Middle frontal gyrus (tissue), 1 donor: ENCODE data around the gene RAB4B.
"Not testable (repeated sequence)": the region's sequence is repeated elsewhere in the genome, so short reads cannot be mapped to it uniquely, and the experiment has no call there.

Experiments used
- DNase-seq: peaks from one replicate; pipeline ENCODE4 v3.0.0-alpha.2; 2015; ENCODE audit warnings: low spot score; ENCODE audit errors: extremely low spot score

Gene RAB4B

DNA sequence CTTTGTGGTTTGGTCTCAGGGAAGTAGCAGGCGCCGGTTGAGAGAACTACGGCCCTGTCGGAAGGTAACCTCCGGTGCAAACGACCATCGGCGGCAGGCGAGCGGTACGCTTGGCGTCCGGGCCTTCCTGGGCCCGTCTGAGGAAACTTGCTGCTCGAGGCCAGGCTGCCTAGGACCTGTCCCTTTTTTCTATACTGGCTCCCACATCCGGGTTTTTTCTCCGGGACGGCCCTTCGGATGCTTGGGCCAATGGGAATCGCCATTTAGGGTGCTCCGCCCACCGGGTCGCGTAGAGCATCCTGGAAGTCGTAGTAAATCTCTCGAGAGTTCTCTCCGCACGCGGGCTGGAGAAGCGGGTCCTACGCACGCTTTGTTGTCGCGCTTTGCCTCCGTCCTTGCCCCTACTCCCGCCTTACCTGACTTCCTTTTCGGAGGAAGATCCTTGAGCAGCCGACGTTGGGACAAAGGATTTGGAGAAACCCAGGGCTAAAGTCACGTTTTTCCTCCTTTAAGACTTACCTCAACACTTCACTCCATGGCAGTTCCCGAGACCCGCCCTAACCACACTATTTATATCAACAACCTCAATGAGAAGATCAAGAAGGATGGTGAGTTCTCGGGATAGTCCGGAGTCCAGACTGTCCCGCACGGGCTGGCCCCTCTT is 27.0 kb upstream of the RAB4B start, which contains the start of gene SNRPA:
SNRPA (plus strand) TSS at position 330 of the 664 bp plus-strand sequence; CDS start at position 536, 206 bp downstream.
- peak; percentile 92 for DNase-seq

DNA sequence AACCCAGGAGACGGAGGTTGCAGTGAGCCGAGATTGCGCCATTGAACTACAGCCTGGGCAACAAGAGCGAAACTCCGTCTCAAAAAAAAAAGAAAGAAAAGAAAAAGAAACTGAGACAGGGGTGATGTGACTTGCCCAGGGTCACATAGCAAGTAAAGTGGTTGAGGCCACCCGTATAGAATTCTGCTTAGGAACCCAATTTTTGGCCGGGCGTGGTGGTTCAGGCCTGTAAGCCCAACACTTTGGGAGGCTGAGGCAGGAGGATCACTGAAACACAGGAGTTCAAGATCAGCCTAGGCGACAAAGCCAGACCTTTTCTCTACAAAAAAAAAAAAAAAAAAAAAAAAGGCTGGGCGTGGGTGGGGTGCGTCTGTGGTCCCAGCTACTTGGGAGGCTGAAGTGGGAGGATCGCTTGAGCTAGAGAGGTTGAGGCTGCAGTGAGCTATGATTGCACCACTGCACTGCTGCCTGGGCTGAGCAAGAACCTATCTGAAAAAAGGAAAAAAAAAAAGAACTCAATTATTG is 25.7 kb upstream of the RAB4B start:
- no peak for DNase-seq

DNA sequence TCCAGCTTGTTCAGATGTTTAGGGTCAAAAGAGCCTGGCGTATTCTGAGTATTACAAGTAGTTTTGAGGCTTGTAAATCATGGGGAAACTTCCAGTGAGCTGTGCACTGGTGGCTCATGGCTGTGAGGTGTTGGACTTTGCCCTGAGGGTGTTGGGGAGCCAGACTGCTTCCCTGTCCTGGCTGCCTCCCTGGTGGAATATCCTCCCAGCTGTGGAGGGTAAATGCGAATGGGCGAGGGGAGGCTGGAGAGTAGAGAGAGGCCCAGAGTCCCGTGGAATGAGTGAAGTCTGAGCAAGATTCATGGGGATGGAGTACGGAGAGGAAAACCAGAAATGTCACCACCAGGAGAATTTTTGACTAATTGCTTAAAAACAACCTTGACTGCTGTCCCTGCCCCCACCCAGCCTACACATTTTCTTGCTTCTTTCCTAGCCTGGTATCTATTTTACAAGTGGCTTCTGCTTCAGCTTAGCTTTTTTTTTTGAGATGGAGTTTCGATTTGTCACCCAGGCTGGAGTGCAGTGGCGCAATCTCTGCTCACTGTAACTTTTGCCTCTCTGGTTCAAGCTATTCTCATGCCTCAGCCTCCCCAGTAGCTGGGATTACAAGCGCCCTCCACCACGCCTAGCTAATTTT is 23.3 kb upstream of the RAB4B start:
- DNase-seq: no peak

GRCh38 chr19:40755248-40755624 is 22.8 kb upstream of the RAB4B start:
- DNase-seq: no peak

DNA sequence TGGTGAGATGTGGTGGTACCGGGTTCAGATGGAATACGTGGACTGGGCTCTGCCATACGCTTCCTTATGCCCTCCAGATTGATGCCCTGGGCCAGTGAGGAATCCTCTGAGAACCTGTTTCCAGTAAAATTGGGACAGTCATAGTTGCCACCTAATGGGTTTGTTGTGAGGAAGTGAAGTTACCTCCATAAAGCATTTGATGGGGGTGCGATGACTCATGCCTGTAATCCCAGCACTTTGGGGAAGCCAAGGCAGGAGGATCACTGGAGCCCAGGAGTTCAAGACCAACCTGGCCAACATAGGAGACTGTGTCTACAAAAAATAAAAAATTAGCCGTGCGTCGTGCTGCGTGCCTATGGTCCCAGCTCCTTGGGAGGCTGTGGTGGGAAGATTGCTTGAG is 22.3 kb upstream of the RAB4B start:
- DNase-seq: no peak

DNA sequence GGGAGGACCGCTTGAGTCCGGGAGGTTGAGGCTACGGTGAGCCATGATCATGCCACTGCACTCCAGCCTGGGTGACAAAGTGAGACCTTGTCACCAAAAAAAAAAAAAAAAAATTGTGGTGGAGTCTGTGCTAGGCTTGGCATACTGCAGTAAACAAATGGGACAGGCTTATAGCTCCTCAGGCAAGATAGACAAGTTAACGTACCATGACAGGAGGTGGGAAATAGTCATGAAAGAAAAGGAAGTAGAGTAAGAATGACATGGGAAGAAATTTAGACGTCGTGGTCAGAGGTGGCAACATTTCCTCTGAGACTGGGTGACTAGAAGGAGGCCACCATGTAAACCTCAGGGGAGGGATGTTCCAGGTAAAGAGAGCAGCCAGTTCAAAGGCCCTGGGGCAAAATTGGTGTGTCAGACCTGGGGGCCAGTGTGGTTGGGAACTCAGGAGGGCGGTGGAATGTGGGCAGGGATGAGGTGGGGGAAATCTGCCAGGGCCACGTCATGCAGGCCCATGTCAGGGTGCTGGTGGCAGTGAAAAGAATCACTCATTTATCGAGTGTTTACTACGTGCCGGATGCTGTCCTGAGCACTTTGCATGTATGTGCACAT is 21.4 kb upstream of the RAB4B start:
- DNase-seq: no peak

DNA sequence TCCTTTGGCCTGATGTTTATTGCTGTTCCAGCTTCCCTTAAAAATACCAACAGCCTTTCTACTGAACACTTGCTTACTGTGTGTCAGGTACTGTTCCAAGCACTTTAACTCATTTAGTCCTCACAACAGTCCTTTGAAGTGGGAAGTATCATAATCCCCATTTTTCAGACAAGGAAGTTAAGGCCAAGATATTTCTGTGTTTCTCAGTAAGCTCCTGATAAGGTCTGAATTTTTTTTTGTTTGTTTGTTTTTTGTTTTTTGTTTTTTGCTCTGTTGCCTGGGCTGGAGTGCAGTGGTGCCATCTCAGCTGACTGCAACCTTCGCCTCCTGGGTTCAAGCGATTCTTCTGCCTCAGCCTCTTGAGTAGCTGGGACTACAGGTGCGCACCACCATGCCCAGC is 19.6 kb upstream of the RAB4B start:
- DNase-seq: no peak

DNA sequence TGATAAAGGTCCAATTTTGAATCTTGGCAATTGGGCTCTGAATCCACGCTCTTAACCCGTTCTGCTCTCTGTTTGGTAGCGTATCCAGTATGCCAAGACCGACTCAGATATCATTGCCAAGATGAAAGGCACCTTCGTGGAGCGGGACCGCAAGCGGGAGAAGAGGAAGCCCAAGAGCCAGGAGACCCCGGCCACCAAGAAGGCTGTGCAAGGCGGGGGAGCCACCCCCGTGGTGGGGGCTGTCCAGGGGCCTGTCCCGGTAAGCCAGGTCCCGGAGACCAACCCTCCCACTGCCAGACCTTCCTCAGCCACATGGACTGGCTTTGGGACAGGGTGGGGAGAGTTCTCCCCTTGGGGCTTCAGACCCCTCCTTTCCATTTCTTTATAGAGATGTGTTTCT is 18.7 kb upstream of the RAB4B start:
- DNase-seq: no peak

GRCh38 chr19:40762754-40763470 is 15.1 kb upstream of the RAB4B start:
- DNase-seq: no peak

DNA sequence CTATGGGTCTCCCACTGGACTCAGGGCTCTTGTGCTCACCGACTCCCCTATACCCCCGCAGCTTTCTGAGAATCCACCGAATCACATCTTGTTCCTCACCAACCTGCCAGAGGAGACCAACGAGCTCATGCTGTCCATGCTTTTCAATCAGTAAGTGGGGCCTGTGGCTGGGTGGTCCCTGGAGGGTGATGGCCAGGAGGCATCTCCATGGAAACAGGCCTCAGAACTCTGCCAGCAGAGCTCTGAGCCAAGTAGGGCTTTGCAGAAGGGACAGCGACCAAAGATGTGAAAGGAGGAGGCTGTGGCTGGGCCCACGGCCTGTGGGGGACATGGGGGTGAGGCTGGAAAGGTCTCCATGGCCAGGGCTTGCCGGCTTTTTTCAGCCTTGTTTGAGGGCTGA is 14.5 kb upstream of the RAB4B start:
- DNase-seq: no peak

GRCh38 chr19:40763963-40764362 is 14.1 kb upstream of the RAB4B start:
- DNase-seq: no peak

- DNase-seq: not testable (repeated sequence)
Measured at GRCh38 chr19:40766385-40766784, 11.7 kb upstream of the RAB4B start.

- DNase-seq: no peak
Measured at GRCh38 chr19:40768869-40769268, 9.2 kb upstream of the RAB4B start.

GRCh38 chr19:40771101-40771862 is 6.8 kb upstream of the RAB4B start:
- not testable (repeated sequence) for DNase-seq

- no peak for DNase-seq
Measured at GRCh38 chr19:40774916-40775631, 3.0 kb upstream of the RAB4B start, which contains the start of gene MIA. Gene MIA (plus strand): TSS chr19:40775521. CDS start chr19:40775543, 22 bp downstream.

- no peak for DNase-seq
Measured at GRCh38 chr19:40775632-40776022, 2.4 kb upstream of the RAB4B start.

GRCh38 chr19:40776364-40776763 is 1.7 kb upstream of the RAB4B start:
- DNase-seq: no peak

- DNase-seq: peak; percentile 83
Measured at GRCh38 chr19:40776932-40777644, 959 bp upstream of the RAB4B start.

GRCh38 chr19:40777645-40777936 is 456 bp upstream of the RAB4B start:
- DNase-seq: no peak

GRCh38 chr19:40778706-40779284 is 748 bp downstream of the RAB4B start:
- no peak for DNase-seq
